Natural killer cell (primary cell): ENCODE data around the gene GJC1. TPM values are rescaled to one million over a fixed set of nuclear protein-coding genes. Genes with fewer than 3 reads are reported as not detected.
"Not testable (repeated sequence)": the region's sequence is repeated elsewhere in the genome, so short reads cannot be mapped to it uniquely, and the experiment has no call there.

Experiments
- ATAC-seq, 3 donors: fragments of 150-1000 bp in 2 of 3; fragments of 200-7000 bp in 1 of 3; cut with Tn5 transposase; 1 replicate in 1 of 3; 2 replicates in 2 of 3; pipeline ENCODE4 v1.10.0; 2021; ENCODE audit warnings: mild to moderate bottlenecking in 2 of 3, moderate library complexity in 2 of 3
- DNase-seq, 2 donors: peaks; one replicate each; pipeline versions ENCODE4 v3.0.0 to v3.0.0-alpha.2; 2013 to 2021; ENCODE audit warnings: mixed read lengths in 1 of 2
- H3K27ac ChIP-seq: one replicate; pipeline ENCODE4 v1.5.1; 2013; ENCODE audit warnings: mild to moderate bottlenecking, low read length
- H3K27me3 ChIP-seq: one replicate; pipeline ENCODE4 v1.6.1; 2013; ENCODE audit warnings: low read length; ENCODE audit not compliant: control insufficient read depth, insufficient read depth
- H3K36me3 ChIP-seq: one replicate; pipeline ENCODE4 v1.6.1; 2013; ENCODE audit warnings: low read length; ENCODE audit not compliant: control insufficient read depth, insufficient read depth
- H3K4me1 ChIP-seq: one replicate; pipeline ENCODE4 v1.6.1; 2013; ENCODE audit warnings: low read length; ENCODE audit not compliant: control insufficient read depth, insufficient read depth
- H3K4me3 ChIP-seq: one replicate; pipeline ENCODE4 v1.5.1; 2013; ENCODE audit warnings: low read length
- H3K9me3 ChIP-seq: one replicate; pipeline ENCODE4 v1.6.1; 2013; ENCODE audit warnings: low read length; ENCODE audit not compliant: control insufficient read depth, insufficient read depth
- H3K27ac Mint-ChIP-seq, 2 donors: one replicate each; pipeline ENCODE4 v1.8.0; 2022; ENCODE audit warnings: mild to moderate bottlenecking in 2 of 2, mixed read lengths in 2 of 2, moderate library complexity in 1 of 2
- H3K27me3 Mint-ChIP-seq, 2 donors: one replicate each; pipeline ENCODE4 v1.8.0; 2022; ENCODE audit warnings: low read depth in 2 of 2, mixed read lengths in 2 of 2
- H3K36me3 Mint-ChIP-seq: one replicate; pipeline ENCODE4 v1.8.0; 2022; ENCODE audit warnings: mixed read lengths
- H3K4me1 Mint-ChIP-seq, 2 donors: one replicate each; pipeline ENCODE4 v1.8.0; 2022; ENCODE audit warnings: mixed read lengths in 2 of 2
- H3K4me3 Mint-ChIP-seq: one replicate; pipeline ENCODE4 v1.8.0; 2022; ENCODE audit warnings: mild to moderate bottlenecking, moderate library complexity, mixed read lengths
- H3K9me3 Mint-ChIP-seq, 2 donors: one replicate each; pipeline ENCODE4 v1.8.0; 2022; ENCODE audit warnings: mixed read lengths in 2 of 2
- WGBS: methylation state at CpG from one replicate; pipeline ENCODE4 v1.1.7; 2013; ENCODE audit warnings: missing lambda C conversion rate; ENCODE audit not compliant: insufficient coverage; 5-methylcytosine and 5-hydroxymethylcytosine counted together
- intact Hi-C: fragments of 100-400 bp; cut with micrococcal nuclease; formaldehyde crosslinking; loops from one replicate; pipeline ENCODE4 v1.14.2; 2022
- total RNA-seq, 4 donors: library from RNA; stranded (reverse); fragments of 120-200 nt in 1 of 4; gene quantifications; one replicate each; pipeline versions ENCODE4 v1.2.3 to v1.2.4, GENCODE V29; 2013 to 2022
- TF ChIP-seq, protein P1 (sequence below): fragments of 200-600 bp; IDR thresholded peaks from one replicate; pipeline ENCODE4 v1.8.0; 2022; ENCODE audit warnings: antibody characterized with exemption

Gene GJC1
- total RNA-seq, 3 donors from 2014 or later (not counting 1 experiment from before 2014, with no cell fraction given), result 0.16 TPM; not detected in 2

DNA sequence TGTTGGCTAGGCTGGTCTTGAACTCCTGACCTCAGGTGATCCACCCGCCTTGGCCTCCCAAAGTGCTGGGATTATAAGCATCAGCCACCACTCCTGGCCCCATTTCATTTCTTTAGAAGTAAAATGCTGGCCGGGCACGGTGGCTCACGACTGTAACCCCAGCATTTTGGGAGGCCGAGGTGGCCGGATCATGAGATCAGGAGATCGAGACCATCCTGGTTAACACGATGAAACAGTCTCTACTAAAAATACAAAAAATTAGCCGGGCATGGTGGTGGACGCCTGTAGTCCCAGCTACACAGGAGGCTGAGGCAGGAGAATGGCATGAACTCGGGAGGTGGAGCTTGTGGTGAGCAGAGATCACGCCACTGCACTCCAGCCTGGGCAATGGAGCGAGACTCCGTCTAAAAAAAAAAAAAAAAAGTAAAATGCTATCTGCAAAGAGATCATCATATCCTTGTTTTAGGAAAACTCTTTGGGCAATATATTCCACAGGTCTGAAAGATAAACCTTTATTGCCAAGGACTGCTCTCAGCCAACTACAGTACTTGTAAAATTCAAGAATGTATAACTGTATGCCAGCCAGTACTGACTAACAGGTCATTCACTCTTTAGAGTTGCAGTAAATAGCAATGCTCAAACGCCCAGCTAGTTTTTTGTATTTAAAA lies 3.8 kb downstream of the GJC1 start:
- Histone ChIP-seq H3K4me3 (no peak overlapping the region), H3K4me1 (peaks cover 10% of the 10 kb centered on the region), H3K36me3 (no peaks in the 10 kb centered on the region), H3K9me3 (no peaks in the 10 kb centered on the region), H3K27ac (no peak overlapping the region), H3K27me3 (peaks cover 31% of the 10 kb centered on the region)
- Mint-ChIP-seq H3K36me3 (no peaks in the 10 kb centered on the region), H3K27ac (no peak overlapping the region), H3K4me1 (peaks cover 9 to 16% of the 10 kb centered on the region in 2 donors), H3K4me3 (no peak overlapping the region), H3K27me3 (peaks cover 25 to 27% of the 10 kb centered on the region in 2 donors), H3K9me3 (no peaks in the 10 kb centered on the region)
- WGBS, result 89% methylated on average over 13 of the region's 15 CpGs
- TF ChIP-seq, protein P1, sequence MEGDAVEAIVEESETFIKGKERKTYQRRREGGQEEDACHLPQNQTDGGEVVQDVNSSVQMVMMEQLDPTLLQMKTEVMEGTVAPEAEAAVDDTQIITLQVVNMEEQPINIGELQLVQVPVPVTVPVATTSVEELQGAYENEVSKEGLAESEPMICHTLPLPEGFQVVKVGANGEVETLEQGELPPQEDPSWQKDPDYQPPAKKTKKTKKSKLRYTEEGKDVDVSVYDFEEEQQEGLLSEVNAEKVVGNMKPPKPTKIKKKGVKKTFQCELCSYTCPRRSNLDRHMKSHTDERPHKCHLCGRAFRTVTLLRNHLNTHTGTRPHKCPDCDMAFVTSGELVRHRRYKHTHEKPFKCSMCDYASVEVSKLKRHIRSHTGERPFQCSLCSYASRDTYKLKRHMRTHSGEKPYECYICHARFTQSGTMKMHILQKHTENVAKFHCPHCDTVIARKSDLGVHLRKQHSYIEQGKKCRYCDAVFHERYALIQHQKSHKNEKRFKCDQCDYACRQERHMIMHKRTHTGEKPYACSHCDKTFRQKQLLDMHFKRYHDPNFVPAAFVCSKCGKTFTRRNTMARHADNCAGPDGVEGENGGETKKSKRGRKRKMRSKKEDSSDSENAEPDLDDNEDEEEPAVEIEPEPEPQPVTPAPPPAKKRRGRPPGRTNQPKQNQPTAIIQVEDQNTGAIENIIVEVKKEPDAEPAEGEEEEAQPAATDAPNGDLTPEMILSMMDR, result no peak
- DNase-seq (no peak), ATAC-seq (no peak)
- intact Hi-C loops, result no loop called here

DNA sequence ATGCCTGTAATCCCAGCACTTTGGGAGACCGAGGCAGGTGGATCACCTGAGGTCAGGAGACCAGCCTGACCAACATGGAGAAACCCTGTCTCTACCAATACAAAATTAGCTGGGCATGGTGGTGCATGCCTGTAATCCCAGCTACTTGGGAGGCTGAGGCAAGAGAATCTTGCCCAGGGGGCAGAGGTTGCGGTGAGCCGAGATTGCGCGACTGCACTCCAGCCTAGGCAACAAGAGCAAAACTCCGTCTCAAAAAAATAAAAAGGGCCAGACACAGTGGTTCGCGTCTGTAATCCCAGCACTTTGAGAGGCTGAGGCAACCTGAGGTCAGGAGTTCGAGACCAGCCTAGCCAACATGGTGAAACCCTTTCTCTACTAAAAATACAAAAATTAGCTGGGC lies 4.9 kb downstream of the GJC1 start:
- H3K36me3 ChIP-seq, H3K36me3 Mint-ChIP-seq, intact Hi-C loops, DNase-seq, H3K4me3 ChIP-seq, H3K4me3 Mint-ChIP-seq, H3K9me3 ChIP-seq, H3K27ac ChIP-seq, H3K9me3 Mint-ChIP-seq, H3K4me1 ChIP-seq, H3K27ac Mint-ChIP-seq, ATAC-seq: not testable (repeated sequence)
- peaks cover 25 to 26% of the 10 kb centered on the region in 2 donors for H3K27me3 Mint-ChIP-seq
- 98% methylated on average over 9 of the region's 9 CpGs for WGBS
- peaks cover 21% of the 10 kb centered on the region for H3K27me3 ChIP-seq
- H3K4me1 Mint-ChIP-seq, result peaks cover 9 to 10% of the 10 kb centered on the region in 2 donors

DNA sequence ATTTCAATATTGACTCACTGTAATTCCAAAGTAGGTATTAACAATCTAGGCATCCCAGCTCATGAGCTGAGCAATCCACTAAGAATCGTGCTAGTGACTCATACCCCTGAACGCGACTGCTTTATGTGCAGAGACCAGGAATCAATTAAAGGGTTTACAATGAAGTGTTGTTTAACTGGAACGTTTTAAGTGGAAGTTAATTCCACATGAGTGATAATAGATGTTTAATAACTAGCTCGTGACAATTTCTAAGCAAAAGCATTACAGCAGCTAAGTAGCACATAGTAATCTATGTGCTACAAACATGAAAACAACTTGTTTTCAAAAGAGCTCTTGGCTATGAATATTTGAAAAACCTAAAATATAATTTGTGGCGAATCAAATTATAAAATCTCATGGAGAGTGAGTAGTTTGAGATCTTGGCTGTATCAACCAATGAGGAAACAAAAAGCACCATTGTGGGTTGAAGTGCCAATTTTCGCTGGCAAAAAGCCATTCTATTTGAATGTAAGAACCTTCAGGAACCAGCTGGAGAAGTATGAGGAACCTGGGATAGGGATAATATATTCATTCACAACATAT lies 9.4 kb downstream of the GJC1 start:
- ATAC-seq (no peak), DNase-seq (no peak)
- no peak overlapping the region for H3K27ac Mint-ChIP-seq
- WGBS, result 88% methylated on average over 7 of the region's 7 CpGs
- intact Hi-C loops, result no loop called here
- no peaks in the 10 kb centered on the region for H3K9me3 Mint-ChIP-seq
- H3K27me3 Mint-ChIP-seq, result peaks cover 0 to 4% of the 10 kb centered on the region in 2 donors
- TF ChIP-seq, protein P1, result no peak
- Histone ChIP-seq H3K9me3 (no peaks in the 10 kb centered on the region), H3K36me3 (no peaks in the 10 kb centered on the region), H3K4me1 (no peaks in the 10 kb centered on the region), H3K27ac (no peak overlapping the region), H3K4me3 (no peak overlapping the region), H3K27me3 (no peaks in the 10 kb centered on the region)
- no peaks in the 10 kb centered on the region for H3K4me1 Mint-ChIP-seq
- H3K4me3 Mint-ChIP-seq, result no peak overlapping the region
- no peaks in the 10 kb centered on the region for H3K36me3 Mint-ChIP-seq

DNA sequence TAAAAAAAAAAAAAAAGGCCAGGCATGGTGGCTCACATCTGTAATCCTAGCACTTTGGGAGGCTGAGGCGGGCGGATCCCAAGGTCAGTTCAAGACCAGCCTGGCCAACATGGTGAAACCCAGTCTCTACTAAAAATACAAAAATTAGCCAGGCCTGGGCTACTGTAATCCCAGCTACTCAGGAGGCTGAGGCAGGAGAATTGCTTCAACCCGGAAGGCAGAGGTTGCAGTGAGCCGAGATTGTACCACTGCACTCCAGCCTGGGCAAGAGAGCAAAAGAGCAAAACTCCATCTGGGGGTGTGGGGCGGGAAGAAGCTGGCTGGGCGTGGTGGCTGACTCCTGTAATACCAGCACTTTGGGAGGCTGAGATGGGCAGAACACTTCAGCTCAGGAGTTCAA lies 11.6 kb downstream of the GJC1 start:
- whole genome bisulfite sequencing, result 93% methylated on average over 6 of the region's 6 CpGs
- H3K27ac Mint-ChIP-seq, H3K27me3 Mint-ChIP-seq, H3K9me3 Mint-ChIP-seq, H3K27me3 ChIP-seq, H3K4me3 Mint-ChIP-seq, H3K36me3 ChIP-seq, H3K4me1 ChIP-seq, H3K36me3 Mint-ChIP-seq, H3K9me3 ChIP-seq, ATAC-seq, intact Hi-C loops, H3K4me3 ChIP-seq, DNase-seq, H3K4me1 Mint-ChIP-seq, H3K27ac ChIP-seq: not testable (repeated sequence)
